GM15510 (cell line): ENCODE measurements around the gene WT1.

Experiments used
- POLR2A ChIP-seq: IDR thresholded peaks from 3 replicates; pipeline ENCODE4 v1.6.1; 2011; ENCODE audit warnings: borderline replicate concordance; ENCODE audit not compliant: insufficient read length; ENCODE audit errors: extremely low read depth

Gene WT1

DNA sequence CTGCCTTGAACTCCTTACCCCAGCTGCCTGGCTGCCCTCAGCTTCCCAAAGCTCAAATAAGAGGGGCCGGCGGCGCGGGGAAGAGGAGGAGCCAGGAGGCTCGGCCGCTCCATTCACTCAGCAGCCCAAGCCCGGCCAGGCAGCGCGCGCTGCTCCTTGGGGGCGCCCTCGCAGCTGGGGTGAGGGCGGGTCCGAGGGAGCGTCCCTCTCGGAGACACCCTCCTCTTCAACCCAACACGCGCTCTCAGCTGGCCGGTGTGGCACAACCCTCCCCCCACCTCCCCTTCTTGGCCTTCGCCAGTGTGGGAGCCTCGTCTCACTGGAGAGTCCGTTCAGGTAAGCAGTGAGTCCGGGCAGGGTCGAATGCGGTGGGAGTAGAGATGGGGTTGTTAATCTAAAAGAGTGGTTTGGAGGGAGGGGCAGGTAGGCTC is at the start of gene WT1:
WT1 (minus strand) TSS at position 29 of the 431 bp plus-strand sequence.
- TF ChIP-seq POLR2A, result no peak

DNA sequence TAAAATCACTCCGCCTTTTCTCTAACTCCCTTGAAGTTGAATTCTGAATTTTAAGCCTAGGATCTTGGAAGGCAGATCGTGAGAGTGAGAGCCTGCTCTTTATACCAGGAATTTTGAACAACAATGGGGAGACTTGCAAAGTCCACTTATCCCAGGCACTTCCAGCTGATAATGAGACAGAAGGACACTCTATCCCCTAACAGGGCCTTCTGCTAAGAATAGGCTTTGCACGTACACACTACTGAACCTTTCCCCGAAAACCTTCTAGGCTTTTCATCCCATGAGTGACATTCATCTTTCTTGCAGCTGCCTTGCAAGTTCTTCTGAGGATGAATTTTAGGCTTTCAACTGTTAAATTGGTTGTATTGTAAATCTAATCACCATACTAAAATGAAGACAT is 44.0 kb upstream of the WT1 start:
- no peak for TF ChIP-seq POLR2A

DNA sequence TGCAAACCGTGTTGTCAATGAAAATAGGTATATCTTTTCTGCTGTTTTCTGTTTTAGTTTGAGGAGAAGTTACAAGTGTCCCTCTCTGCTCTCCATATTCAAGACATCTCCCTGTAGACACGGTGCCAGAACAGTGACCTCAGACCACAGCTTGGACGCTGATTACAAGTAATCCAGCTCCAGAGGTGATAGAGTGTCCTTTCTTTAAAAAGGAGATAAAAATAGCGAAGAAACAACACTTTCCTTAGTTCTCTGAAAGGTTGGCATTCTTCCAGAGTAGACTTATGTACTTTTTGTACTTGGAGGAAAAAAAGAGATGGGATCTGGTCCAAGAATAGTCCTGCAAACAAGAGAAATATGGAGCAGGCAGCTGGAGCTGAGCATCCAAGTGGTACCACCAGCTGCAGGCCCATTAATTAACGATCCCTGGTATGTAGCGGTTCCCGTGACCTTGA is 43.0 kb upstream of the WT1 start:
- TF ChIP-seq POLR2A, result no peak

GRCh38 chr11:32473282-32473909 is 38.1 kb upstream of the WT1 start:
- TF ChIP-seq POLR2A, result no peak

GRCh38 chr11:32472226-32472625 is 36.9 kb upstream of the WT1 start:
- no peak for TF ChIP-seq POLR2A

- no peak for TF ChIP-seq POLR2A
Observed at GRCh38 chr11:32469791-32470190, 34.5 kb upstream of the WT1 start.

DNA sequence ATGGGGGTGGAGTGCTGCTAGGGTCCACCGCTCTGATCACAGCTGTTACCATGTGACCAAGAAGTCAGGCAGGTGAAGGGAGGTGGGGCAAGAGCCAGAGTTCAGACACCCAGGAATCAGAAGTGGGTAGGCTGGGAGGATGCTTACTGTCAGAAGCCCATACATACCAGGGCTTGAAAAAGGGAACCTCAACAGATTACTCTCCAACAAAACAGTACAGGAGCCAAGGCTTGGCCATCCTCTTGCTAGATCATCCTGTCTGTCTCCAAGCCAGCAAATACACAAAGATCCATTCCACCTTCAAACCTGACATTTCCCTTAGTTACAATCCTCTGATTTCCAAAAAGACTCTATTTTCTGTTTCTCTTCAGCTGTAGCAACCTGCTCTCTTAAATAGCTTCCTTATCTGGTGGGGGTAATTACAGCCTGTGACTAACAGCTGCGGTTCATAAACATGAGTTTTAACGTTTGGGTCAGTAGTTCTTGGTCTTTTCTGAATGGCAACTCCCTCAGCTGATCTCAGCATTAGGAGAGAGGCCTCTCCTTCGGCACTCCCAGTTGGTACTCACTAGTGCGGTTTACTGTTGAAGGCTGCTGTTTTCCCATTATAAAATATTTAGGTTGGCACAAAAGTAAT is 31.1 kb upstream of the WT1 start:
- no peak for TF ChIP-seq POLR2A

- TF ChIP-seq POLR2A, result no peak
Observed at GRCh38 chr11:32464078-32464477, 28.7 kb upstream of the WT1 start.

- TF ChIP-seq POLR2A, result no peak
Observed at GRCh38 chr11:32462011-32462690, 26.8 kb upstream of the WT1 start.

GRCh38 chr11:32456864-32457263 is 21.5 kb upstream of the WT1 start:
- TF ChIP-seq POLR2A, result no peak

DNA sequence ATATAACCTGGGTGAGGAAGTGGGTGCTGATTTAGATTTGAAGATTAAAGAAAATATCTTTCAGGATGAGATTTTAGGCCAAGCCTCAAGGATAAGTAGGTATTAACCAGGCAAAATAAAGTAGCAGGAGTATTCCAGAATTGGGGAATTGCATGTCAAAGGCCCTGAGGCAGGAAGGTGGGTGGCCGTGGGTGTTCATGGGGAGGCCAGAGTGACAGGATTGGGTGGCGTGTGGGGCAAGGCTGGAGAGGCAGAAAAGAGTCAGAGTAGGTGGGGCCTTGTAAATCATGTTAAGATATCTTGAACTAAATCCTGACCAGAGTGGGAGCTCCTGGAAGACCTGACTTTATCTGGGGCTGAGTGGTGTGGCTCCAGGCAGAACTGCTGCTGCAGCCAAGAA is 19.7 kb upstream of the WT1 start:
- TF ChIP-seq POLR2A, result no peak

GRCh38 chr11:32451808-32452207 is 16.5 kb upstream of the WT1 start:
- no peak for TF ChIP-seq POLR2A

- no peak for TF ChIP-seq POLR2A
Observed at GRCh38 chr11:32450372-32450771, 15.0 kb upstream of the WT1 start.

GRCh38 chr11:32448232-32448631 is 12.9 kb upstream of the WT1 start:
- no peak for TF ChIP-seq POLR2A

- TF ChIP-seq POLR2A, result no peak
Observed at GRCh38 chr11:32447252-32447651, 11.9 kb upstream of the WT1 start.

GRCh38 chr11:32446227-32446626 is 10.9 kb upstream of the WT1 start:
- TF ChIP-seq POLR2A, result no peak
